C4-2B (cell line): ENCODE data around the gene LOXL1.

Source experiments
- H3K27ac ChIP-seq: fragments of 450-650 bp; 2 replicates; pipeline ENCODE4 v1.5.1; 2017
- CTCF ChIP-seq: fragments of 450-650 bp; conservative IDR thresholded peaks from 2 replicates; pipeline ENCODE4 v1.5.1; 2017; ENCODE audit warnings: mild to moderate bottlenecking
- ZFX ChIP-seq: fragments of 450-650 bp; IDR thresholded peaks from 2 replicates; pipeline ENCODE4 v1.6.1; 2017

Gene LOXL1

DNA sequence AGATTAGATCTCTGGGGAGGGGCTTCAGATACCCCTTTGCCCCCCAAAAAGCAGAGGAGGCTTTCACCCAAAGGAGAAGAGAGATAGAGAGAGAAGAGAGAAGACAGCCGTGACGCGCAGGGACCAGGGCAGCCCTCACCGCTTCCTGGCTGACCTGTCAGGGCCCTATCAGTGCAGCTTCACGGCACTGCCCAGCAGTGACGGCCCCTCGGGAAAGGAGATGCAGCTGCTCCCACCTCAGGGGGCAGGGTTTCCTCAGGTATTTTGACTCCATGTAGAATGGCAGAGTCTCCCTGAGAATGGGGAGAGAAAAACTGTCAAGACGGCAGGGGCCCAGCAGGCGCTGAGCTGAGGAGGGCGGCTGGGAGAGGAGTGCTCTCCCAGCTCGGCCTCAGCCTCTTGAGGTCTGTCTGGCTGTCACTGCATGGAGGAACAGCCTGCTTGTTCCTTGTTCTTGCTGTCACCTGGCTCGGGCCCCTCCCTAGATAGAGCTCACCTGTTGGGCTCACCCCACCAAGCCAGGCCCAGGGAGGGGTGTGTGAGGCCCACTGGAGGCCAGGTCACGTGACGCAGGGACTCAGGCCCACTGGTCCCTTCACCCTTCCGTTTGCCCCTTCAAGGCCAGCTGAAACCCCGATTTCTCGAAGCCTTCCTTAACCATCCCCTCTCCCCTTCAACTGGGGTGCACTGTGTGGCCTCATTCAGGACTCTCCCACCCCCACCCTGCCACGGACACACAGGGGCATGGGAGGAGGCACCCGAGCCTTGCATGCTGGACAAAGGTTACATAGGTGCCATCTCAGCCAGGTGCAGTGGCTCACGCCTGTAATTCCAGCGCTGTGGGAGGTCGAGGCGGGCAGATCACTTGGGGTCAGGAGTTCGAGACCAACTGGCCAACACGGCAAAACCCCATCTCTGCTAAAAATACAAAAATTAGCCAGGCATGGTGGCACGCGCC is 28.2 kb downstream of the LOXL1 start:
- TF ChIP-seq ZFX, result no peak
- no peak for TF ChIP-seq CTCF
- H3K27ac ChIP-seq, result no peak overlapping the region

GRCh38 chr15:73955326-73955725 is 29.1 kb downstream of the LOXL1 start:
- no peak overlapping the region for H3K27ac ChIP-seq

DNA sequence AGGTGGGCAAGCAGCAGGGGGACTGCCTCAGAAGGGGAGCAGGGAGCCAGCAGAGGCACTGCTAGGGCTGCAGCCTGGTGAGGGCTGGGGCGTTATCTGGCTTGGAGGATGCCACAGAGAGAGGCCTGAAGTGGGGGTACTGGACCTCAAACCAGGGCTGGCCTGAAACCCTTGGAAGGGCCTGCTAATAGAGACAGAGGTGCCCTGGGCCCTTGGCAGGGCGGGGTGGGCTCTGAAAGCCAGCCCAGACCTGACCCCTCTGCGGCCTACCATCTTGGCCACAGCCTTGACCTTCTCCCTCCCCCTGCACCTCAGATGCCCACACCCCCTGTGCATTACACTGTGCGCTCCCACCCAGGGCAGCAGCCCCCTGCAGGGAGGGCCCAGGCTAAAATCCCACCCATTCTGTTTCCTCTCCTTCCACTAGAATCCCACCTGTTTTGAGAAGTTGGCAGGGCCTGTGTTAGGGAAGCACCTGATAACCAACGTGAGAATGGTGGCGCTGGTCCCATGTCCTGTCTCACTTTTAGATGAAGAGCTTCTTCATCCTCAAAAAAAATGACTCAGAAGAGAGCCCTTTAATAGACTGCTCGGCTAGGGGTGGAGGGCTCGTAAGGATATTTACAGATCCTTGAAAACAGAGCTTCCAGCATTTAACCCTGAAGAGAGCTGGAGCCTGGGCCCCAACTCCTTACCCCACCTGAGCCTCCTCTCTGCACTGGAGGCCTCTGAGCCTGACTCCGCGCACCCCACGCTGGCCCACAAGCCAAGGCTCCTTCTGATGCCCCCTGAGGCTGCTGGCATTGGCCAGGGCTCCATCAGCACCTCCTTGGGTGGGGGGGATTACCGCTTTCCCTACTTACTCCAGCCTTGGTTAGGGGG is 29.8 kb downstream of the LOXL1 start:
- no peak overlapping the region for H3K27ac ChIP-seq
- TF ChIP-seq ZFX, result no peak
- no peak for TF ChIP-seq CTCF

More at GRCh38 chr15:73955326-73955725, 29.1 kb downstream of the LOXL1 start:
- TF ChIP-seq ZFX (no peak), CTCF (no peak)

DNA sequence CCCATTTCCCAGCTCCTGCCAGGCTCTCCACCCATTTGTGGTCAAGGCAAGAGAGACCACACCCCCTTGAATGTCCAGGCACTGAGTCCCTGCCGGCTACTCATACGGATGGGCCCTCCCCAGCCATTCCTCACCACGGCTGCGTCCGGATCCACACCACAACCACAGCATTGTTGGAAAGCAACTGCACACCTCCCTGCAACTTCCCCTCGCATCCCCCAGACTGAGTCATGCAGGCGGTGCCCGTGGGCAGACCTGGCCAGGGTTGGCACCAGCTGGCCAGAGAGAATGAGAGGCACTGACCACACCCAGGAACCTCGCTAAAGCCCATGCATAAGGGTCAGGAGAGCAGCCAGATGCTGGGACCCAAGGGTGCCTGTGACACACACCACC is 30.5 kb downstream of the LOXL1 start:
- H3K27ac ChIP-seq, result no peak overlapping the region

GRCh38 chr15:73957276-73957675 is 31.0 kb downstream of the LOXL1 start:
- no peak overlapping the region for H3K27ac ChIP-seq
- TF ChIP-seq ZFX, result no peak
- no peak for TF ChIP-seq CTCF

More for the DNA sequence above, 30.5 kb downstream of the LOXL1 start:
- no peak for TF ChIP-seq CTCF
- TF ChIP-seq ZFX, result no peak

DNA sequence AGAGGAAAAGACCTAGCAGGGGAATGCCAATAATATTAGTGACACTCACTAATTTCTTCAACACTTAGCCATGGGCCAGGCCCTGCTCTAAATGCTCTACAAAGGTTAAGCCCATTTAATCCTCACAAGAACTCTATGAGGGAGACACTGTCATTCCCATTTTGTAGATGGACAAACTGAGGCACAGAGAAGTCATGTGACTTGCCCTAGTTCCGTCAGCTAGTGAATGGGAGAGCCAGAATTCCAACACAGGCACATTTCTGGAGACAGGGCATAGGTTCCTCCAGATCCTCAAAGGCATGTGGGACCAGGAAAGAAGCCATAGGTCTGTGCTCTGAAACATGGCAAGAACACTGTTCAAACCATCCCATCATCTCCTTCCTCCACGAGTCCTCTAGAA is 31.5 kb downstream of the LOXL1 start:
- no peak for TF ChIP-seq CTCF
- TF ChIP-seq ZFX, result no peak
- H3K27ac ChIP-seq, result no peak overlapping the region

GRCh38 chr15:73959012-73959581 is 32.8 kb downstream of the LOXL1 start:
- no peak for TF ChIP-seq ZFX
- TF ChIP-seq CTCF, result no peak
- H3K27ac ChIP-seq, result no peak overlapping the region
